Activated CD4-positive, alpha-beta memory T cell treated with anti-CD3 and anti-CD28 coated beads, Interleukin-2, amount 10 ng/mL, durations not matched to agents 7 days and 5 days (primary cell): ENCODE data around the gene SGSM2. TPM values are rescaled to one million over a fixed set of nuclear protein-coding genes. Genes with fewer than 3 reads are reported as not detected.

Experiments used
- CTCF ChIA-PET: fragments of 350-600 bp; sonication (Branson Sonifier 250); formaldehyde crosslinking; loops from one replicate; lab custom pipeline; 2021; ENCODE audit warnings: antibody characterized with exemption, inconsistent platforms; lab: Charles Lee
- POLR2A ChIA-PET: fragments of 350-600 bp; sonication (Branson Sonifier 250); formaldehyde crosslinking; loops from one replicate; lab custom pipeline; 2021; ENCODE audit warnings: antibody characterized with exemption; lab: Charles Lee
- DNase-seq: peaks from one replicate; pipeline ENCODE4 v3.0.0-alpha.2; 2020
- H3K27ac Mint-ChIP-seq: one replicate; pipeline ENCODE4 v1.8.0; 2021; ENCODE audit warnings: mild to moderate bottlenecking, mixed read lengths
- H3K27me3 Mint-ChIP-seq: one replicate; pipeline ENCODE4 v1.8.0; 2021; ENCODE audit warnings: mixed read lengths
- H3K36me3 Mint-ChIP-seq: one replicate; pipeline ENCODE4 v1.8.0; 2021; ENCODE audit warnings: low read depth, mixed read lengths
- H3K4me1 Mint-ChIP-seq: one replicate; pipeline ENCODE4 v1.8.0; 2021; ENCODE audit warnings: mixed read lengths
- H3K4me3 Mint-ChIP-seq: one replicate; pipeline ENCODE4 v1.8.0; 2021; ENCODE audit warnings: mild to moderate bottlenecking, mixed read lengths
- H3K9me3 Mint-ChIP-seq: one replicate; pipeline ENCODE4 v1.8.0; 2021; ENCODE audit warnings: mixed read lengths
- total RNA-seq, 2 experiments: library from RNA; stranded (reverse); gene quantifications; one replicate each; pipeline ENCODE4 v1.2.3, GENCODE V29; 2021

SGSM2 gene
- total RNA-seq, 2 experiments from 2014 or later = 45.4 to 49.4 TPM

- no peak overlapping the region for H3K27ac Mint-ChIP-seq
- CTCF ChIA-PET = no interaction called here
Measured at GRCh38 chr17:2344528-2344927, 7.2 kb downstream of the SGSM2 start.

DNA sequence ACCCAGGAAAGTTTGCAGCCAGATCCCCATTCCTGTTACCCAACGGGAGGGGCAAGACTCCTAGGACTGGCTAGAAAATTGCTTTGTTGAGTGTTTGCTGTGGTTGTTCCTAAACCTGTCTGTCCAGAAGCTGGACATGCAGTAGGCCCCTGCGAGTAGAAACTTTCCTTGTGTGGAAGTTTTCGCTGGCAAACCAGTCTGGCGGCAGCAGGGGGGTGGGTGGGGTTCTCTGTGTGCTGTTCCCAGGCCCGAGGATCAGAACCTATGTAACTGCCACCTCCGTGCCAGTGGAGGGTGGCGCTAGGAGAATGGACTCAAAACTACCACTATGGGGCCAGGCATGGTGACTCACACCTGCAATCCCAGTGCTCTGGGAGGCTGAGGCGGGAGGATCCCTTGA is 9.2 kb downstream of the SGSM2 start:
- H3K27ac Mint-ChIP-seq = no peak overlapping the region

More at GRCh38 chr17:2344528-2344927, 7.2 kb downstream of the SGSM2 start:
- Mint-ChIP-seq H3K9me3 (no peaks in the 10 kb centered on the region), H3K4me3 (no peak overlapping the region), H3K4me1 (peaks cover 7% of the 10 kb centered on the region), H3K36me3 (peaks cover 9% of the 10 kb centered on the region), H3K27me3 (no peaks in the 10 kb centered on the region)
- no peak for DNase-seq
- POLR2A ChIA-PET = interaction anchor here (1.3 to 1.6 kb wide), 2 partner anchors 8 to 9 kb away, joined by 3 read pairs; partner anchors contain the start of gene TSR1

GRCh38 chr17:2347805-2348685 is 10.7 kb downstream of the SGSM2 start:
- ChIA-PET POLR2A (interaction anchor here (0.7 to 1.4 kb wide), 2 partner anchors 8 to 12 kb away, joined by 3 to 4 read pairs; partner anchors contain the start of gene TSR1), CTCF (interaction anchor here (0.9 to 1.4 kb wide), 4 partner anchors 10 to 290 kb away, joined by 3 read pairs; no protein-coding TSS in a partner anchor)
- Mint-ChIP-seq H3K4me1 (peaks cover 7% of the 10 kb centered on the region), H3K4me3 (no peak overlapping the region), H3K27me3 (no peaks in the 10 kb centered on the region), H3K9me3 (no peaks in the 10 kb centered on the region), H3K27ac (no peak overlapping the region), H3K36me3 (peaks cover 6% of the 10 kb centered on the region)
- no peak for DNase-seq

More for the DNA sequence above, 9.2 kb downstream of the SGSM2 start:
- ChIA-PET POLR2A (no interaction called here), CTCF (no interaction called here)
- H3K27me3 Mint-ChIP-seq = no peaks in the 10 kb centered on the region
- DNase-seq = no peak
- peaks cover 9% of the 10 kb centered on the region for H3K36me3 Mint-ChIP-seq
- peaks cover 5% of the 10 kb centered on the region for H3K4me1 Mint-ChIP-seq
- no peaks in the 10 kb centered on the region for H3K9me3 Mint-ChIP-seq
- no peak overlapping the region for H3K4me3 Mint-ChIP-seq

DNA sequence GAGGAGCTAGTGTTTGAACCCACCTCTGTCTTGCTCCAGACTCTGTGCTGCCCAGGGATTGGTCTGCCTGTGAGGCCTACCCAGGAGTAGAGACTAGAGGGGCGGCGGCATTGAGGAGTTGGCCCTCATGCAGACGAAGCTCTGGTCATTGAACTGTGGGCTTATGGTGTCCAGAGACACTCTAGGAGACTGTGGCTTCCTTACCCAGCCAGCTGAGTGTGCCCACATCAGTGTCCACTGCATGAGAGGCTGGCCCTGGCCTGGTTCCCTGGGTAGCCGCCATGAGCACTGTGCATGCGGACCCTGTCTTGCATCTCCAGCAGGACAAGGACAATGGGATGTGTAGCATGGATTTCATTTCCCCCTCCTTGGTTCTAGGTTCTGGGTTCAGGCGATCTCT is 14.0 kb downstream of the SGSM2 start:
- Mint-ChIP-seq H3K4me1 (peaks cover 17% of the 10 kb centered on the region), H3K9me3 (no peaks in the 10 kb centered on the region), H3K4me3 (no peak overlapping the region), H3K27me3 (no peaks in the 10 kb centered on the region), H3K27ac (no peak overlapping the region), H3K36me3 (no peaks in the 10 kb centered on the region)
- DNase-seq = no peak
- ChIA-PET POLR2A (interaction anchor here (1.2 kb wide), 1 partner anchor 15 kb away, joined by 4 read pairs; the partner anchor contains the start of gene TSR1), CTCF (no interaction called here)

DNA sequence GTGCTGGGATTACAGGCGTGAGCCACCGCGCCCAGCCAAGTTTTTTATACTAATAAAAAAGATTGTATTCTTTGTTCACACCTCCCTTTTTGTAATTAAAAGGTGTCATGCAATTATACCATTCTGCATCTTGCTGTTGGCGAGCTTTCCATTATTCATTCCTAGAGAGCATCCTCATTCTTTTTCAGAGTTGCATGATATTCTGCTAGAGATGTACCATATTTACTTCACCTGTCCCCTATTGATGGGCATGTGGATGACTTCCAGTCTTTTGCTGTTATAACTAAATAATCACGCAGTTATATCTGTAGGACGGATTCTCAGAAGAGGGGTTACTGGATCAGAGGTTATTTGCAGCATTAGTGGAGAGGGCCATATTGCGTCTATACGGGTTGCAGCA is 17.0 kb downstream of the SGSM2 start:
- Mint-ChIP-seq H3K27me3 (no peaks in the 10 kb centered on the region), H3K27ac (peak overlapping the region; percentile 79)

GRCh38 chr17:2357237-2357636 is 19.9 kb downstream of the SGSM2 start:
- Mint-ChIP-seq H3K27me3 (no peaks in the 10 kb centered on the region), H3K4me1 (peaks cover 17% of the 10 kb centered on the region), H3K9me3 (no peaks in the 10 kb centered on the region), H3K4me3 (no peak overlapping the region), H3K27ac (no peak overlapping the region), H3K36me3 (no peaks in the 10 kb centered on the region)
- CTCF ChIA-PET = no interaction called here
- POLR2A ChIA-PET = no interaction called here
- no peak for DNase-seq

More for the DNA sequence above, 17.0 kb downstream of the SGSM2 start:
- Mint-ChIP-seq H3K4me1 (peaks cover 17% of the 10 kb centered on the region), H3K36me3 (no peaks in the 10 kb centered on the region), H3K4me3 (no peak overlapping the region), H3K9me3 (no peaks in the 10 kb centered on the region)
- ChIA-PET CTCF (interaction anchor here (0.7 to 2.8 kb wide), 9 partner anchors 14 to 299 kb away, joined by 3 to 32 read pairs (median 11); partner anchors contain the start of genes HIC1, SGSM2 and TSR1), POLR2A (interaction anchor here (0.9 to 2.6 kb wide), 4 partner anchors 14 to 52 kb away, joined by 3 to 16 read pairs (median 8); partner anchors contain the start of genes SGSM2, SMG6, SRR and TSR1)
- DNase-seq = no peak

GRCh38 chr17:2357931-2358434 is 20.7 kb downstream of the SGSM2 start:
- peaks cover 15% of the 10 kb centered on the region for H3K4me1 Mint-ChIP-seq
- H3K9me3 Mint-ChIP-seq = no peaks in the 10 kb centered on the region
- ChIA-PET CTCF (interaction anchor here (1.1 kb wide), 1 partner anchor 25 kb away, joined by 3 read pairs; no protein-coding TSS in a partner anchor), POLR2A (no interaction called here)
- H3K36me3 Mint-ChIP-seq = no peaks in the 10 kb centered on the region
- no peak overlapping the region for H3K4me3 Mint-ChIP-seq
- no peak overlapping the region for H3K27ac Mint-ChIP-seq
- H3K27me3 Mint-ChIP-seq = no peaks in the 10 kb centered on the region
- DNase-seq = no peak

DNA sequence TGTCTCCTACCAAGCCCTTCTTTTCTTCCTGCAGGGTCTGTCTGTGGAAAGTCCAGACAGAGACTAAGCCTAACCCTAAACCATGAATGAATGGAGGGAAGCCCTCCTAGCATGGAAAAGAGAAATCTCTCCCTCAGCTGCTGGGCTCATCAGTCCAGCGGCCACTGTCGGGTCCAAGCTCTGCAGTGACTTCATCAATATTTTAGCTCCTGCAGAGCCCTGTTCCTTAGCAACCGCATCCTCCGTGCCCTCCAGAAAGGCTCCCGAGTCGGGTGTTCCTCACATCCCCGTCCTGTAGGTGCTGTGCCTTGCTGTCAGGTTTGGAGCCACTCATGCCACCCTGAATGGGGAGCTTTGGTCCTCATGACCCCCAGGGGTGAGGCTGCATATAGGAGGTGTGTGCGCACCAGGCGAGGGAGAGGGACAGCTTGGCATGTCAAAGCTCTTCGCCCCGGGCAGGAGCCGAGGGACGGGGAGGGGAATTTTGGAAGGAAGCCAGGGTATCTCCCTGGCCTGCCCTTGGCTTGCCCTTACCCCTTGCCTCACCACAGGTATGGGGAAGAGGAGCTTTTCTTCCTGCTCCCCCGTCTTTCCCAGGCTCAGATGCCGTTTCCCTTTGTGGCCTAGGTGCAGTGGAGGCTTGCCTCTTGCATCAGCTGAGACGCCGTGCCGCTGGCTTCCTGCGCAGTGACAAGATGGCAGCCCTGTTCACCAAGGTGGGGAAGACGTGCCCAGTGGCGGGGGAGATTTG is 23.9 kb downstream of the SGSM2 start:
- Mint-ChIP-seq H3K27me3 (no peaks in the 10 kb centered on the region), H3K4me3 (no peak overlapping the region), H3K4me1 (no peaks in the 10 kb centered on the region), H3K9me3 (no peaks in the 10 kb centered on the region), H3K36me3 (no peaks in the 10 kb centered on the region), H3K27ac (no peak overlapping the region)
- ChIA-PET CTCF (interaction anchor here (1.1 to 2.3 kb wide), 2 partner anchors 8 to 22 kb away, joined by 3 to 8 read pairs; no protein-coding TSS in a partner anchor), POLR2A (interaction anchor here (1.0 to 1.2 kb wide), 2 partner anchors 32 to 306 kb away, joined by 3 read pairs; partner anchors contain the start of gene HIC1)
- DNase-seq = no peak

GRCh38 chr17:2362016-2362415 is 24.7 kb downstream of the SGSM2 start:
- CTCF ChIA-PET = interaction anchor here (1.1 to 2.3 kb wide), 2 partner anchors 9 to 21 kb away, joined by 3 to 8 read pairs; no protein-coding TSS in a partner anchor
- Mint-ChIP-seq H3K27me3 (no peaks in the 10 kb centered on the region), H3K36me3 (no peaks in the 10 kb centered on the region), H3K9me3 (no peaks in the 10 kb centered on the region), H3K4me3 (no peak overlapping the region), H3K4me1 (no peaks in the 10 kb centered on the region), H3K27ac (no peak overlapping the region)
- DNase-seq = no peak
- POLR2A ChIA-PET = no interaction called here

DNA sequence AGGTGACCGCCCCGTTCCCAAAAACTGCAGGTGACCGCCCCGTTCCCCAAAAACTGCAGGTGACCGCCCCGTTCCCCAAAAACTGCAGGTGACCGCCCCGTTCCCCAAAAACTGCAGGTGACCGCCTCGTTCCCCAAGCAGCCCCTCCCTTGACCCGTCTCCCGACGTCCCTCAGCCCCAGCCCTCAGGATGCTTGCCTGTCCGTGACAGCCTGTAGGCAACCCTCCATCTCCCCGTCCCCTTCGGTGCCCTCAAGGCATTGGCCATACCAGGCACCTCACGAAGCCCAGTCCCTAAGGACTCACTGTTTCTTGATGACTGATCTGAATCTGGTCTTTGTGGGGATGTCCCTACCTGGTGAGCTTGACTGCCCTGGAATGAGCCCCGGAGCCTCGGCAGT is 25.1 kb downstream of the SGSM2 start:
- POLR2A ChIA-PET = no interaction called here
- H3K27ac Mint-ChIP-seq = no peak overlapping the region
- no peak for DNase-seq
- H3K4me1 Mint-ChIP-seq = no peaks in the 10 kb centered on the region
- CTCF ChIA-PET = no interaction called here
- no peaks in the 10 kb centered on the region for H3K9me3 Mint-ChIP-seq
- H3K36me3 Mint-ChIP-seq = no peaks in the 10 kb centered on the region
- no peak overlapping the region for H3K4me3 Mint-ChIP-seq
- no peaks in the 10 kb centered on the region for H3K27me3 Mint-ChIP-seq

GRCh38 chr17:2362881-2363280 is 25.6 kb downstream of the SGSM2 start:
- Mint-ChIP-seq H3K36me3 (no peaks in the 10 kb centered on the region), H3K27ac (no peak overlapping the region), H3K4me3 (no peak overlapping the region), H3K4me1 (no peaks in the 10 kb centered on the region), H3K9me3 (no peaks in the 10 kb centered on the region), H3K27me3 (no peaks in the 10 kb centered on the region)
- CTCF ChIA-PET = no interaction called here
- POLR2A ChIA-PET = no interaction called here
- no peak for DNase-seq

- Mint-ChIP-seq H3K4me1 (no peaks in the 10 kb centered on the region), H3K27ac (no peak overlapping the region), H3K9me3 (no peaks in the 10 kb centered on the region), H3K27me3 (no peaks in the 10 kb centered on the region), H3K4me3 (no peak overlapping the region), H3K36me3 (no peaks in the 10 kb centered on the region)
- ChIA-PET POLR2A (no interaction called here), CTCF (no interaction called here)
- DNase-seq = no peak
Measured at GRCh38 chr17:2363318-2363717, 26.0 kb downstream of the SGSM2 start.
